Iris pigment epithelial cell (primary cell): ENCODE results near the gene UBTF.
A peak's percentile ranks its signal among the peaks of the same experiment; 100 is the strongest.

Experiments used
- DNase-seq: peaks from one replicate; pipeline ENCODE4 v3.0.0-alpha.2; 2011; ENCODE audit warnings: low read depth

UBTF gene

DNA sequence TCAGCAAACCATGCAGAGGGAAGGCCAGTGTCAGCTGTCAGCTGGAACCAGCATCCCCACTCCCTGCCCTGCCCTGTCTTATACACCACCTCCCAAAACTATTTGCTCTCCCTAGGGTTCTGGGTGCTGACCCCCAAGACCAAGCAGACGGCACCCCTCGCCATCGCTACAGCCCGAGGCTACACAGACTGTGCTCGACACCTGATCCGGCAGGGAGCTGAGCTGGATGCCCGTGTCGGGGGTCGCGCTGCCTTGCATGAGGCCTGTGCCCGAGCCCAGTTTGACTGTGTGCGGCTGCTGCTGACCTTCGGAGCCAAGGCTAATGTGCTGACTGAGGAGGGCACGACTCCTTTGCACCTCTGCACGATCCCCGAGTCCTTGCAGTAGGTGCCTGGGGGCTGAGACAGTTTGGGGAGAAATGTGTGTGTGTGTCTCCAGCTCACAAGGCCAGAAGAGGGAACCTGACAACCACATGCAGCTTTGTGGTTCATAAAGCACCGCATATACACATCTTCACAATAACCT is 47.5 kb downstream of the UBTF start:
- DNase-seq, result no peak

DNA sequence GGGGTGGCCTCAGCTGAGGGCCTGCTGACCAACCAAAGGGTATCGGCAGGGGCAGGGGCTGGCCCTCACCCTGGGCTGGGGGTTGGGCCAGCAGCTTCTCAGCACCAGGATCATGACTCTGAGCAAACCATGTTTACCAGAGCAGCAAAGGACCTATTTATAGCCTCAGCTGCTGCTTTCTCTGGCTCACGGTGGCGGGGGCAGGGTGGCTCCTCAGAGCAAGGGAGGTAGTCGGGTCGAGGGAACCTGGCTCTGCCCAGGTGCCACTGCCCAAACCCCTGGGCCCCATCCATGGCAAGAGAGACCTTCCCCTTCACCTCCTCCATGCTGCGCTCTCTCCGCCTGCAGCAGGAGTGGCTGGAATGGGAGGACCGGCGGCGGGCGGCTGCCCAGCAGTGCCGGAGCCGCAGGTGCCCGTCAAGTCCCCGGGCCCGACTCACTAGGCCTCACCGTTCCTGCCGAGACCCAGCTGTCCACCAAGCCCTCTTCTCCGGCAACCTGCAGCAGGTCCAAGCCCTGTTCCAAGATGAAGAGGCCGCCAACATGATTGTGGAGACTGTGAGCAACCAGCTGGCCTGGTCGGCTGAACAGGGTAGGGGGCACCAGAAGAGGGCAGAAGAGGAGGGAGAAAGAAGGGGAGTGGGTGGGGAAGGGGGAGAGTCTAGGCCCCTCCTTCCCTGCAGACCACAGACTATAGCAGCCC is 48.8 kb downstream of the UBTF start, which contains the start of gene ASB16:
Gene ASB16 (plus strand): TSS at position 206 of the 703 bp plus-strand sequence. CDS start 86 bp downstream, at position 292.
- peak; percentile 45 for DNase-seq

DNA sequence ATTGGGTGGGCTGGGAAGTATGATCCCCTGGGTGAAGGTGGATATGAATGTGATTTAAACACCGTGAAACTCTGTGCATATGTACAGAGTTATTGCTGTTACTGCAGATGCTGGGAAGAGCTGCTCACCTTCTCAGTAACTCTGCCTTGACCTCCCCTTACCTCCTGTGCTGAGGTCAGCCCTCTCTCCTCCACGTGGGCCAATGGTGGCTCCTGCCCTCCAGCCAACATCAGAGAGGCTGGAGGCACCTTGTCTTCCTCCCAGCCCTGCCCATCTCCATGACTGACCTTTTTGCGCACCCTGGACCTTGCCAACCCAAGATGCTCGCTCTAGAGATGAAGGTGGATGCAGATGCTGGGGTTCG is 49.4 kb downstream of the UBTF start:
- no peak for DNase-seq

DNA sequence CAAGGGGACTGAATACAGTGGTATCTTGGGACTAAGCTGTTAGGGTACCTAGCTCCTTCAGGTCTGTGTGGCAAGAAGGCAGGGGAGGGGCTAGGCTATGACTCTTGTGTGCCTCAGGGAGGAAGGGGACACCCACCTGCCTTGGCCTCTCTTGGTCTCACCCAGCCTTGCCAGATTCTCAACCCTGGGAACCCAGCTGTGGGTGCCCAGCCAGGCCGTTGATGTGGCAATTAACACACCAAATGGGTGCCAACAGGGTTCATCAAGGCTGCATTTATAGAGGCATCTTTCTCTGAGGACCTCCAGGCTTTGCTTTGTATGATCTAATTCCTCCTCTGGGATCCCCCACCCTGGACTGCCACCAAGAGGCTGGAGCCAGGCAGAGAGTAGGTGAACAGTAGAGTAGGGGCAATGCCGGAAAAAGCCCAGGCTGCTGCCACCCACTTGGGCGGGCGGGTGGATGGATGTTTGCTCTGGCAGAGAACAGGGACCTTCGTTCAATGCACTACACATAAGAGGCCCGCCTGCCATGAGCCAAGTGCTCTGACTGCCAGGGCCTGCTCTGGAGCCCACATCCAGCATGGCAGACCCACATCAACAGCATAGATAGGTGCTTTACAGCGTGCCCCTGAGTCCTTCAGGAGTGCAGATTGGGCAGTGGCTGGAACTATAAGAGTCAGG is 52.2 kb downstream of the UBTF start:
- no peak for DNase-seq

DNA sequence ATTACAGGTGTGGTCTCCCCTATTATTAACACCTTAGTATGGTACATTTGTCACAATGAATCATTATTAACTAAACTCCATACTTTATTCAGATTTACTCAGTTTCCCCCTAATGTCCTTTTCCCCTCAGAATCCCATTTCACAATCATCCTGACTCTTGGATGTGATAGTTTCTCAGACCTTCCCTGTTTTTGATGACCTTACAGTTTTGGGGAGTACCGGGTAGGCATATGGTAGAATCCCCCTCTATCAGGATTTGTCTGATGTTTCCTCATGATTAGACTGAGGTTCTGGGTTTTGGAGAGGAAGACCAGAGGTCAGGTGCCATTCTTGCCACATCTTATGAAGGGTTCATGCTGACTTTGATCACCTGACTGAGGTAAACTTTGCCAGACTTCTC is 55.0 kb downstream of the UBTF start:
- no peak for DNase-seq

DNA sequence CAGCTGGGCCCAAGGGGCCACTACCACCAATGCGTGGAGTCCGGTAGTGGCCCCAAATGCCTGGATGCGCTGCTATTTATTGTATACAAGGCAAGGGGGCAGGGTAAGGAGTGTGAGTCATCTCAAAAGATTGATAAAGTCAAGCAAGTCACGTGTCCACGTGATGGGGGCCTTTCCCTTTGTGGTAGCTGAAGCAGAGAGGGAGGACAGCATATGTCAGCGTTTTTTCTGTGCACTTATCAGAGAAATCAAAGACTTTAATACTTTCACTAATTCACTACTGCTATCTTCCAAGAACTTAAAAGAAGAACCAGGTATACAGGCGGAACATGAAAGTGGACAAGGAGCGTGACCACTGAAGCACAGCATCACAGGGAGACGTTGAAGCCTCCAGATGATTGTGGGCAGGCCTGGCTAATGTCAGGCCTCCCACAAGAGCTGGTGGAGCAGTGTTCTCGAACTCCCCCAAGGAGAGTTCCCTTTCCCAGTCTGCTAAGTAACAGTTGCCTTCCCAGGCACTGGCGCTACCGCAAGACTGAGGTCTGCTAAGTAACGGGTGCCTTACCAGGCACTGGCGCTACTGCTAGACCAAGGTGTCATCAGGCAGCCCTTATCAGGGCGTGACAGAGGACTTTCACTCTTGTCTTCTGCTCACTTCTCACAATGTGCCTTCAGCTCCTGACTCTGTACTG is 59.8 kb downstream of the UBTF start:
- peak; percentile 33 for DNase-seq

DNA sequence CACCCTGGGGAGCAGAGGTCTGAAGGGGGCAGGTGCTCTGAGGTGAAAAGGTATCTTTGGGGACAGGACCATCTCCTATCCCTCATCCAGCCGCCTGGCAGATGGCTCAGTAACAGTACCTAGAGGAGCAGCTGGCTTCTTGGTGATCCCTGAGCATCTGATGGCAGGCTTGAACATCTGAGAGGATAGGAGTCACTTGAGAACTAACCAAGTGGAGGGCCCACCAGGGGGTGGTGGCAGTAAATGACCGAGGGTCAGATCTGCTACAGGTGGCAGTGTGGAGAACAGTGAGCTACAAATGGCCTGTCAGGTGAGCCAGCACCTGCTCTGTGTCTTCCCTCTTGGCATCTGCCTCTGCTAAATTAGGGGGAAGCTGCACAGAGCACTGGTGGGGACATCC is 64.0 kb downstream of the UBTF start:
- DNase-seq, result no peak
